Epithelial cell of proximal tubule (primary cell): Measurements from ENCODE around the gene ADCY5. TPM values are rescaled to one million over a fixed set of nuclear protein-coding genes. Genes with fewer than 3 reads are reported as not detected.

Experiments used
- DNase-seq: peaks from one replicate; pipeline ENCODE4 v3.0.0-alpha.2; 2011; ENCODE audit warnings: low read depth
- H3K4me3 ChIP-seq: 2 replicates; pipeline ENCODE4 v1.5.1; 2011; ENCODE audit warnings: low read depth, mild to moderate bottlenecking, low read length
- CTCF ChIP-seq: conservative IDR thresholded peaks from 2 replicates; pipeline ENCODE4 v1.5.1; 2012; ENCODE audit warnings: low read depth, mild to moderate bottlenecking, low read length
- total RNA-seq: library from RNA; depleted of rRNA; stranded (reverse); fragments of >200 nt; gene quantifications from 2 replicates; pipeline ENCODE4 v1.2.3, GENCODE V29; 2015

ADCY5 gene
- total RNA-seq, 1 donor from 2014 or later = 2.7 TPM

DNA sequence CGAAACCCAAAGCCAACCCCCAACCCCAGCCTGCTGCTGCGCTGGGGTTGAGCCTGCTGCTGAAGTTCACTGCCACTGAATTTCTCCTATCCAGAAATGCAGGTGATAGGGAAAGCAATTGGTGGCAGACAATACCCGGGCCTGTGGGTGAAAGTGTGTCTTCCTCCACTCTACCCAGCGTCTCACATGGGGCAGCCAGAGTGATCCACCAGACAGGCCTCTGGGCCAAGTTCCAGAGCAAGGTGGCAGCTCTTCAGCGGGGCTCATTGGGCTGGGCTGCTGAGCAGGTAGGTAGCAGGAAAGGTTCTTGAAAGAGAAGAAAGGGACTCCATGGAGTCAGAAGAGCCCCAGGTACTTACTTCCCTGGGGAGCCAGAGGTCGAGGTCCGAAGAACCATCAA is 6.0 kb downstream of the ADCY5 start:
- TF ChIP-seq CTCF = no peak
- DNase-seq = no peak
- H3K4me3 ChIP-seq = no peak overlapping the region

DNA sequence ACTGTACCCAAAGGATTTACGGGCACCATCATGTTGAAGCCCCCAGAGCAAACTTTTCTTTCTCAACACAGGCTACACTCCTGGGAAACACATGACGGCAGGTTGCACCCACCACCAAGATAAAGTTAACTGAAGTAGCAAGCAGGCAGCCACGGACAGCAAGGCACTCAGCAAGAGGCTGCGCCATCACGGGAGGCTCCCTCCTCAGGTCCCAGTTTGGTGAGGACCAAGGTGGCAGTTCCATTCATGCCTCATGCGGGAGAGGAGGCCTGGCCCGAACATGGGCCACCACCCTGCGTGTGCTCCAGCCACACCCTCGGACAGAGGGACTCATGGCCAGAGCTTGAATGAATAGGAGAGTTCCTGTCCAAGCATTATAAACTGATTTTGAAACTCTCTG is 6.8 kb downstream of the ADCY5 start:
- H3K4me3 ChIP-seq = no peak overlapping the region
- no peak for DNase-seq
- TF ChIP-seq CTCF = no peak

DNA sequence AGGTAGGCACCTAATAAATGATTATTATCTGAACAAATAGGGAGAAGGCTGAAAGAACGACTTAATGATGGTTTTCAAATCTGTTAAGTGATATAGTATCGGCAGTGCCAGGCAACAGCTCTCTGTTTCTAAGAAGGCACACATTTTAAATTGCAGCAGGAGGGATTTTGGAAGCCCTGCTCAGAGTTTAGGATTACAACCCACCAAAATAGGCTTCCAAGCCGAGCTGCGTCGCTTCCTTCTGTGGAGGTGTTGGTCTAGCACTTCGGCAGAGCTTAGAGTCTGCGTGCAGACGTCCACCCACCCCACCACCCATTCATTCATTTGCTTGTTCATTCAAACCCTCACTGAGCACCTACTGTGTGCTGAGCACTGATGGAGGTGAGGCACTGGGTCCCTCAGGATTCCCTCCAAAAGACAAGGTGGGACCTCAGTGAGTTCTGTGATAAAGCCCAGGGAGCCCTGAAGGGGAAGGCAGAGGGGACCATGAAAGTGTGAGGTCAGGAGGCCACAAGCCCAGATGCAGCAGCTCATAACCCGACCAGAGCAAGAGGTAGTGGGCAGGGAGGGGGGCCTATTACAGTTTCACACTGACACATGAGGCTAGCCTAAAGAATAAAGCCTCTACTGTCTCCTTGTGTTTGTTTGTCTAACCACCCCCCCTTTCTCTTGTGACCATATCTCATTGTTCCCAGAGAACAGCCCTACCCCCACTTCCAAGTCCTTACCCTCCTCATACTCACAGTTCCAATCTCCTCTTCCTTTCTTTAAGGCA is 8.9 kb downstream of the ADCY5 start:
- H3K4me3 ChIP-seq = no peak overlapping the region
- no peak for DNase-seq
- TF ChIP-seq CTCF = no peak

DNA sequence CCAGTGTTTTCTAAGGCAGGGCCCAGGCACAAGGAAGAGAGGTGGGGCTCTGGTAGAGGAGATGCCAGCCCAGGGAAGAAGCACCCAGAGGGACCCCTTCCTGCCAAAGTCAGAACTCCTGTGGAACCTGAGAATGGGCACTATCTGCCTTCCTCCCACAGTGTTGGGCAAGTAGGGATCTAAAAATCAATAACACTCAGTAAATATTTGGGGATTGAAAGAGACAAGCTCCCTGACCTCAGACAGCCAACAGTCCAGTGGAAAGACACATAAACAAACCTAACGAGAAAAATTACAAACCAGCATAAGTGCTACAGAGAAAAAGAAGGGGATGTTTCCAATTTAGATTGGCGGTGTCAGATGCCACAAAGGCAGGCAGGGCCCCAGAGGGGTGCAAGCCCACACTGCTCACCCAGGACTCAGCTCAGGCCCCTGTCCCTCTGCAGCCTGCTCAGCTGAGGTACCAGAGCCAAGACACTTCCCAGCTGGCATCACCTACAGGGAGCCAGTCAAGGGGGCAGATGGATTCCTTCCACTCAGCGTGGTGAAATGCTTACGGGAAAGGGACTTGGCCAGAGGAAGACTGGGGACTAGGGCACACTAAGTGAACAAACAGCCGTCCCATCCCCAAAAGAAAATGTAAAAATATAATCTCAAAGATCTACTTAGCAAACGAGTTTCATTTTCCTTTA is 15.9 kb downstream of the ADCY5 start:
- no peak overlapping the region for H3K4me3 ChIP-seq
- DNase-seq = no peak
- no peak for TF ChIP-seq CTCF

- no peak for DNase-seq
- no peak overlapping the region for H3K4me3 ChIP-seq
- TF ChIP-seq CTCF = no peak
Measured at GRCh38 chr3:123431658-123432324, 17.1 kb downstream of the ADCY5 start.

DNA sequence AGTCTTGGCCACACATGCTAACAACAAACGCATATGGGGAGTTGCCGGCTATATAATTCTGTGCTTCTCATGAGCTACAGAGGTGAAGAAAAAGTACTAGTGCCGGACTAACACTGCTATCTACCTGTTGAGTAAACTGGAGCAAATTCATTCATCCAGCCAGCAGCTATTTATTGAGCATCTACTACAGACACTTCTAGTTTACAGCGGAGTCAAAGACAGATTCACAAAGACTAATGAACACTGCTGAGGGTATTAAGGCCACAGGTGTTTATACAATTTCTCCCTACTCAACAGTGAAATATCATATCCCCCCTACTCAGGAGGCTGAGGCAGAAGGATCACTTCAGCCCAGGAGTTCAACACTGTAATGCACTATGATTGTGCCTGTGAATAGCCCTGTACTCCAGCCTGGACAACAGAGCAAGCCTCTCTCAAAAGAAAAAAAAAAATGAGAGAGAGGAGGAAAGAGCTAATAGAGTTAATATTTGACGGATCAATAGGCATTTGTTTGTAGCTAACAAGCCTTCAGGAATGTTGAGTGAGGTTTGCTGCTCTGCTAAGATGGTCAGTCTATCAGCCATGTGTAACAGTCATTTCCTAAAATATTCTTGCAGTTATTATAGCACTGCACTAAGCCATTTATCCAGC is 17.8 kb downstream of the ADCY5 start:
- H3K4me3 ChIP-seq = no peak overlapping the region
- no peak for TF ChIP-seq CTCF
- DNase-seq = peak; percentile 76
